ENCODE measurements around the gene TMEM229B.

TMEM229B gene

DNA sequence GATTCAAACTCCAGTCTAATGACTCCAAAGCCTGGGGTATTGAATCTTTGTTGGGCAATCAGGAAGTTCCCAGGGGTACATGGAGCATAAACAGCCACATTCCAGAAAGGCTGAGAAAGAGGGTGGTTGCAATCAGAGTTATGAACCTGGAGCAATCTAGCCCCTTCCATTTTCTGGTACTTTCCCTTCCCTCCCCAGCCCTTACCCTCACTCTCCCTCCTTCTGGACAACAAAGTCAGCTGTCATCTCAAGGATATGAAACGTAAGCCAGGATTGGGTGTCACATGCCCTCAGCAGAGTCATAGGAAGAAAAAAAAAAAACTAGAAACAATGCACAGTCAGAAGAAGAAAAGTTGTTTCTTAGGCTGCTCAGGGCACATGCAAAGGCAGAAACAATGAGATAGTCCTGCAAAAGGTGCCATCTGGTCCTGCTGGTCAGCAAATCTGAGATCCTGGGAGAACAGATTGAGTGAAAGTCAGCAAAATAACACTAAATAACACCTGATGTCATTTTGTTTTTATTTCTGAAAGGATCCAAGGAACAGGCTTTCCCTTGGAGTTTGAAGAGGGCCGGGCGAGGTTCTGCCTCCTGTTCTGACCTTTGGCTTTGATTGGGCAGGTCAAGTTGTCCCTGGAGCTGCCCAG, 27.1 kb downstream of the TMEM229B start:
- Histone ChIP-seq H3K27me3 (ENCODE audit: insufficient read depth, low read length, poor library complexity, severe bottlenecking) (no peaks in the 10 kb centered on the region), H3K9ac (ENCODE audit: low read depth, low read length, poor library complexity, severe bottlenecking) (no peak overlapping the region), H3K79me2 (ENCODE audit: insufficient read depth, low read length) (no peaks in the 10 kb centered on the region), H3K4me2 (ENCODE audit: low read depth, low read length, poor library complexity, severe bottlenecking) (no peak overlapping the region), H3F3A (ENCODE audit: low read depth) (no peaks in the 10 kb centered on the region), H4K20me1 (ENCODE audit: insufficient read depth, low read length, poor library complexity, severe bottlenecking) (no peaks in the 10 kb centered on the region), H3K9me3 (ENCODE audit: insufficient read depth, low read depth, low read length) (no peaks in the 10 kb centered on the region), H2AFZ (ENCODE audit: low read length) (no peak overlapping the region), H3K9me2 (replicated peaks; ENCODE audit: low read depth, low read length) (no peaks in the 10 kb centered on the region), H3K4me3 (ENCODE audit: low read length, poor library complexity, severe bottlenecking) (no peak overlapping the region), H3K36me3 (ENCODE audit: insufficient read depth, low read length) (no peaks in the 10 kb centered on the region), H3K4me1 (ENCODE audit: insufficient read depth, low read length, poor library complexity, severe bottlenecking) (no peaks in the 10 kb centered on the region)
- TF ChIP-seq CTCF (conservative IDR thresholded peaks at IDR 0.05; ENCODE audit: low read length) (no peak), EZH2phosphoT487 (IDR thresholded peaks at IDR 0.05; ENCODE audit: borderline replicate concordance) (no peak)

GRCh38 chr14:67459336-67459735, 29.2 kb downstream of the TMEM229B start:
- Histone ChIP-seq H3K9ac (ENCODE audit: low read depth, low read length, poor library complexity, severe bottlenecking) (no peak overlapping the region), H3K4me1 (ENCODE audit: insufficient read depth, low read length, poor library complexity, severe bottlenecking) (no peaks in the 10 kb centered on the region), H4K20me1 (ENCODE audit: insufficient read depth, low read length, poor library complexity, severe bottlenecking) (no peaks in the 10 kb centered on the region), H2AFZ (ENCODE audit: low read length) (no peak overlapping the region), H3K36me3 (ENCODE audit: insufficient read depth, low read length) (no peaks in the 10 kb centered on the region), H3K79me2 (ENCODE audit: insufficient read depth, low read length) (no peaks in the 10 kb centered on the region), H3K27me3 (ENCODE audit: insufficient read depth, low read length, poor library complexity, severe bottlenecking) (no peaks in the 10 kb centered on the region), H3K9me2 (replicated peaks; ENCODE audit: low read depth, low read length) (no peaks in the 10 kb centered on the region), H3K4me3 (ENCODE audit: low read length, poor library complexity, severe bottlenecking) (no peak overlapping the region), H3K9me3 (ENCODE audit: insufficient read depth, low read depth, low read length) (no peaks in the 10 kb centered on the region), H3F3A (ENCODE audit: low read depth) (no peaks in the 10 kb centered on the region), H3K4me2 (ENCODE audit: low read depth, low read length, poor library complexity, severe bottlenecking) (no peak overlapping the region)
- TF ChIP-seq CTCF (conservative IDR thresholded peaks at IDR 0.05; ENCODE audit: low read length) (no peak), EZH2phosphoT487 (IDR thresholded peaks at IDR 0.05; ENCODE audit: borderline replicate concordance) (no peak)

GRCh38 chr14:67457782-67458181, 30.7 kb downstream of the TMEM229B start:
- no peaks in the 10 kb centered on the region for H3K9me2 ChIP-seq (replicated peaks; ENCODE audit: low read depth, low read length)
- H3K4me2 ChIP-seq (ENCODE audit: low read depth, low read length, poor library complexity, severe bottlenecking), result no peak overlapping the region
- TF ChIP-seq EZH2phosphoT487 (IDR thresholded peaks at IDR 0.05; ENCODE audit: borderline replicate concordance) (no peak), CTCF (conservative IDR thresholded peaks at IDR 0.05; ENCODE audit: low read length) (no peak)
- H3K9me3 ChIP-seq (ENCODE audit: insufficient read depth, low read depth, low read length), result no peaks in the 10 kb centered on the region
- no peaks in the 10 kb centered on the region for H3K27me3 ChIP-seq (ENCODE audit: insufficient read depth, low read length, poor library complexity, severe bottlenecking)
- H3K36me3 ChIP-seq (ENCODE audit: insufficient read depth, low read length), result no peaks in the 10 kb centered on the region
- H2AFZ ChIP-seq (ENCODE audit: low read length), result no peak overlapping the region
- no peak overlapping the region for H3K9ac ChIP-seq (ENCODE audit: low read depth, low read length, poor library complexity, severe bottlenecking)
- H3K4me1 ChIP-seq (ENCODE audit: insufficient read depth, low read length, poor library complexity, severe bottlenecking), result no peaks in the 10 kb centered on the region
- H4K20me1 ChIP-seq (ENCODE audit: insufficient read depth, low read length, poor library complexity, severe bottlenecking), result no peaks in the 10 kb centered on the region
- H3F3A ChIP-seq (ENCODE audit: low read depth), result no peaks in the 10 kb centered on the region
- H3K79me2 ChIP-seq (ENCODE audit: insufficient read depth, low read length), result no peaks in the 10 kb centered on the region
- H3K4me3 ChIP-seq (ENCODE audit: low read length, poor library complexity, severe bottlenecking), result no peak overlapping the region

Measured in Loucy (cell line).